Fibroblast of villous mesenchyme (primary cell): ENCODE measurements around the gene ARL4C. TPM values are rescaled to one million over a fixed set of nuclear protein-coding genes. Genes with fewer than 3 reads are reported as not detected.

ENCODE experiments used
- DNase-seq: peaks from one replicate; pipeline ENCODE4 v3.0.0-alpha.2; 2010; ENCODE audit warnings: low read depth
- H3K4me3 ChIP-seq: 2 replicates; pipeline ENCODE4 v1.5.1; 2011; ENCODE audit warnings: low read depth, mild to moderate bottlenecking, low read length
- total RNA-seq: library from RNA; depleted of rRNA; stranded (reverse); fragments of >200 nt; gene quantifications from 2 replicates; pipeline ENCODE4 v1.2.3, GENCODE V29; 2012
- TF ChIP-seq, protein P1 (sequence below): IDR thresholded peaks from 2 replicates; pipeline ENCODE4 v1.5.1; 2012; ENCODE audit warnings: low read depth, mild to moderate bottlenecking, low read length; ENCODE audit not compliant: insufficient read depth

Gene ARL4C, protein sequence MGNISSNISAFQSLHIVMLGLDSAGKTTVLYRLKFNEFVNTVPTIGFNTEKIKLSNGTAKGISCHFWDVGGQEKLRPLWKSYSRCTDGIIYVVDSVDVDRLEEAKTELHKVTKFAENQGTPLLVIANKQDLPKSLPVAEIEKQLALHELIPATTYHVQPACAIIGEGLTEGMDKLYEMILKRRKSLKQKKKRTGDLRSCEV
- 16.4 and 28.7 TPM in 2 replicates for total RNA-seq

DNA sequence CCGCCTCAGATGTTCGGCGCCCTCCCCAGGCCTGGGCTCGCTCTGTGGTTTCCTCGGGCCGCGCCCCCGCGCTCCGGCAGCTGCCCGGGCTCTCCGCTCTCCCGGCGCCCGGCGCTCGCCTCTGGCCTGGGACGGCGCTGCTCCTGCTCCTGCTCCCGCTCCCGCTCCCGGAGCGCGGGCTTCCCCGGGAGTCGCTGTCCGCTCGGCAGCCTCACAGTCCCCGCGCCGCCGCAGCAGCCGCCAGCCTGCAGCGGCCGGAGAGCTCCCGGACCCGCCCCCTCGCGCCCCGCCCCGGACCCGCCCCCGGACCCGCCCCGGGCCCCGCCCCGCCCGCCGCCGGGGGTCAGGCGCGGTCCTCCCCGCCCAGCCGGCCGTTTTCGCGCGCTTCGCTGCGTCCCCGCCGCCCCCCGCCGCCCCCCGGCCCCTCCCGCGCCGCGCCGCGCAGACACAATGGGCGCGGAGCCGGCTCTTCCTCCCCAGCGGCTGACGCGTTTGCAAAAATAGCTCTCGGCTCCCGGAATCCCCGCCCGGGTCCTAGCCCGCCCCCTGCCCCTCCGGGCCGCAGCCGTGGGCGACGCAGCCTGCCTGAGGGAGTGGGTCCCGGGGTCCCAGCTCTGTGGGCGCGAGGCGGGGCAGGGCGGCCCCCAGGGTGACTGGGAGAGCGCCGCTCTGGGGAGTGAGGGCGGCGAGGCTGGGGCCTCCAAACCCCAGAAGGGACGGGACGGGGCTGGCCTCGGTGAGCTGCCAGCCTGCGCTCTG lies at the start of gene ARL4C:
Gene ARL4C (minus strand): TSS at position 247 of the 759 bp plus-strand sequence. CDS start 495 bp downstream, outside the sequence.
- peak; percentile 82 for DNase-seq
- H3K4me3 ChIP-seq = peak within 1 kb of the TSS; percentile 64
- TF ChIP-seq, protein P1, sequence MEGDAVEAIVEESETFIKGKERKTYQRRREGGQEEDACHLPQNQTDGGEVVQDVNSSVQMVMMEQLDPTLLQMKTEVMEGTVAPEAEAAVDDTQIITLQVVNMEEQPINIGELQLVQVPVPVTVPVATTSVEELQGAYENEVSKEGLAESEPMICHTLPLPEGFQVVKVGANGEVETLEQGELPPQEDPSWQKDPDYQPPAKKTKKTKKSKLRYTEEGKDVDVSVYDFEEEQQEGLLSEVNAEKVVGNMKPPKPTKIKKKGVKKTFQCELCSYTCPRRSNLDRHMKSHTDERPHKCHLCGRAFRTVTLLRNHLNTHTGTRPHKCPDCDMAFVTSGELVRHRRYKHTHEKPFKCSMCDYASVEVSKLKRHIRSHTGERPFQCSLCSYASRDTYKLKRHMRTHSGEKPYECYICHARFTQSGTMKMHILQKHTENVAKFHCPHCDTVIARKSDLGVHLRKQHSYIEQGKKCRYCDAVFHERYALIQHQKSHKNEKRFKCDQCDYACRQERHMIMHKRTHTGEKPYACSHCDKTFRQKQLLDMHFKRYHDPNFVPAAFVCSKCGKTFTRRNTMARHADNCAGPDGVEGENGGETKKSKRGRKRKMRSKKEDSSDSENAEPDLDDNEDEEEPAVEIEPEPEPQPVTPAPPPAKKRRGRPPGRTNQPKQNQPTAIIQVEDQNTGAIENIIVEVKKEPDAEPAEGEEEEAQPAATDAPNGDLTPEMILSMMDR = no peak

DNA sequence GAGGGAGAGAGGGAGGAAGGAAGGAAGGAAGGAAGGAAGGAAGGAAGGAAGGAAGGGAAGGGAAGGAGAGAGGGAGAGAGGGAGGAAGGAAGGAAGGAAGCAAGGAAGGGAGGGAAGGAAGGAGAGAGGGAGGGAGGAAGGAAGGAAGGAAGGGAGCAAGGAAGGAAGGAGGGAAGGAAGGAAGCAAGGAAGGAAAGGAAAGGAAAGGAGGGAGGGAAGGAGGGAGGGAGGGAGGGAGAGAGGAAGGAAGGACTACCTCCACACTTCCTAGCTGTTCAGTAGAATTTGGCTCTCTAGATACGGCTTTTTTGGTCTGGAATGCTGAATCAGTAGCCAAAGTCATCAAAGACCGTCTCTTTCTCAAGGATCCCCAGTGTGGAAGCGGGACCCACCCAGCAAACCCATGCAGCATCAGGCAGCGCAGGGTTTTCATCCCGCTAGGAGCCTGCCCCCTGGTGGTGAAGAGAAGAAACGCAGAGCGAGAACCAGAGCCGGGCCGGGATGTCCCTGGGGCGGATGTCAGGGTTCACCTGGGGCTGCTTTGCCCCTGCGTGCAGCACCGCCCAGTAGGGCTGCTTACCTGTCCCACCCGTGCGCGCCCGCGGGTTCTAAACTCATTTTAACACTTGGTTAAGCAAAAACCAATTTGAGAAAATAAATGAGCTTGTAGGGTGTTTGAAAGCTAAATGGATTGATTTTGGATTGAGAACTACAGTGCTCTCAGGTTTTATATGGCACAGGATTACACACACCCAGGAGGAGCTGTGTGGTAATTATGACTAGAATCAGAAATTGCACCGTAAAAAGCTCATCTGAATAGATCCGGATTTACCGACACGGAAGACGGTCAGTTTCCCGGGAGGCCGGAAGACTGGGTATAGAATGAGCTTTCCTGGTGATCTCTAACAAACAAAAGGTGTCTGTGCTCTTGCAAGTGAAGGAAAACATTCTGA lies 48.1 kb upstream of the ARL4C start:
- TF ChIP-seq, protein P1 = peak; percentile 90
- no peak overlapping the region for H3K4me3 ChIP-seq
- DNase-seq = peak; percentile 46

DNA sequence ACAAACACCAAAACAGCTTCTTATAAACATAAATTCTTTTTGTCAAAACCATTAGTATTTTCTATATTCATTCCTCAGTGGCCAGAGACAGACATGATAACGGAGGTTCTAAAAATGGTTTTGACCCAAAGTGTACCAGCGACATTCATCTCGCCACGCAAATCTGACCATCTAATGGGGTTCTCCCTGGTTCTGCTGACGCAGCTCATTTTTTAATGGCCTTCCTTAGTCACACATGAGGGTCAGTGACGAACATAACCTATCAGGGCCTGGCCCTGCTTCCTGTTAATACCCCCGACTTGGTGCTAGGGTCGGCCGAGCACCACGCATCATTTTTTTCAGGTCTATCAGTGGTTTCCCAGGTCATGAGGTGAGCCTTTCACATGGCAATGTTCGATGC lies 45.9 kb upstream of the ARL4C start:
- TF ChIP-seq, protein P1 = no peak
- DNase-seq = no peak
- no peak overlapping the region for H3K4me3 ChIP-seq

DNA sequence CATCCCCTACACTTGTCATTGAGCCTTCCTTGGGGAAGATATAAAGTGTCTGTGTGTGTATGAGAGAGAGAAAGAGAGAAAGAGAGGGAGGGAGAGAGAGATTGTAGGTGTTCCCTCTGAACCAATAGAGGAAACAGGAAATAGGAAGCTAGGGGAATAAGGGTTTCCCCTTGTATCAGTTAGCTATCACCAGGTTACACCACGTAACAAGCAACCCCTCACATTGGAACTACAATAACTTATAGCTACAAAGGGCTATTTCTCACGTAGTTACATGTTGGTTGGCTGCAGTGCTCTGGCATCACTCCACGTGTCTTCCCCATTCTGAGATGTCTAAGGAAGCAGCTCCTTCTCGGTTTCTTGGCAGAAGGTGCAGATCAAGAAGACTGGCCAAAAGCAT lies 41.0 kb upstream of the ARL4C start:
- DNase-seq = no peak
- H3K4me3 ChIP-seq = no peak overlapping the region
- TF ChIP-seq, protein P1 = no peak

DNA sequence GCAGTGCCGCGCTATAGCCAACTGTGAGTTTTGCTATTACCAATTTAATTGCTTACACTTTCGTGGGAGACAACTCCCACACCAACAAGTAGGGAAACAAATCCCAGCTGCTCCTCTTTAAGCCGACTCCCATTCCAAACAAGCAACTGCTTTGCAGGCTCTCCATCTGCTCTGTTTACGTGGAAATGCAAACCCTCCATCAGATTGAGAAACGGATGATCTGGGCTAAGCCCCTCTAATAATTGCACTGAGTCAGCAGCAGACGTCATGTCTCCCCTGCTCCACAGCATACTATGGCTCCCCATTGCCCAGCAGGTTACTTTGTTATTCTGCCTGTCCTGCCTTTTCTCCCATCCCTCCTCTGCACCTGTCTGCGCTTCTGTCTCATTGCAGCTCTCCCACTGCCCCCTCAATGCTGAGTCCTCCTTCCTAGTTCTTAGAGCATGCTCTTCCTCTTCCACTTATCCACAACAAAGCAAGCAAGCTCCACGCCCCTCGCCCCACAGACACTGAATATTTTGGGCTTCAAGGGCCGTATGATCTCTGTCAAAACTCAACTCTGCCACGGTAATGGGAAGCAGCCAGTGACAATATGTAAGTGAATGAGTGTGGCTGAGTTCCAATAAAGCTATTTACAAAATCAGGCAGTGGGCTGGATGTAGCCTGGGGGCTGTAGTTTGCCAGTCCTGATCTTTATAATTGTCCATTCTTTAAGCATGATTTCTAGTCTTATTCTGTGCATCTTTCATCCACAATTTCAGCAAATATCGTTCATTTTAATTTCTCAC lies 39.5 kb upstream of the ARL4C start:
- H3K4me3 ChIP-seq = no peak overlapping the region
- TF ChIP-seq, protein P1 = no peak
- DNase-seq = no peak

DNA sequence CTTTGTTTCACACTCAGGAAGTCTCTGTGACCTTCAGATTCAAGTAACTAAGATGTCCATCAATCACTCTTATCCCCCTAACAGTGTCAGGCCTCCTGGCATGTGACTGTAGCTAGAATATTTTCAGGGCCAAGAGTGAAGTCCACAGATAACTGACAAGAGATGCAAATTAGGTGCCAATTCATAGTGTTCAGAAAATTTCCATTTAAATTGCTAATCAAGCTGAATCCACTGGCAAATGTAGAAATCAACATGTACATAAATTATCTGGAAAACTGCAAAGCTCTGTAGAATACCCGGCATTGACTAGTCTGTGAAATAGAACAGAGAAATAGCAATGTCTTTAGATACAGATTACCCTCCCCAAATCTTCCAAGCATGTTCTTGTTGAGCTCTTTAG lies 38.6 kb upstream of the ARL4C start:
- DNase-seq = no peak
- TF ChIP-seq, protein P1 = no peak

More for the DNA sequence above, 38.6 kb upstream of the ARL4C start:
- H3K4me3 ChIP-seq = no peak overlapping the region
